Caki2 (cell line): Measurements from ENCODE around the gene ARL16. TPM values are rescaled to one million over a fixed set of nuclear protein-coding genes. Genes with fewer than 3 reads are reported as not detected.

ENCODE experiments used
- DNase-seq: peaks from one replicate; pipeline ENCODE4 v3.0.0-alpha.2; 2015; ENCODE audit warnings: low read depth
- in situ Hi-C: cut with HindIII; loops from 2 replicates; pipeline ENCODE4 v1.10.0; 2016; ENCODE audit warnings: low sequenced_read_pairs, low pct_unique_long_range_greater_than_20kb, mixed read lengths
- total RNA-seq: library from RNA; depleted of rRNA; stranded (reverse); fragments of >200 nt; shearing (Covaris generic); gene quantifications from 2 replicates; pipeline ENCODE4 v1.2.3, GENCODE V29; 2014; ENCODE audit warnings: low replicate concordance; rRNA removed

ARL16 gene, protein sequence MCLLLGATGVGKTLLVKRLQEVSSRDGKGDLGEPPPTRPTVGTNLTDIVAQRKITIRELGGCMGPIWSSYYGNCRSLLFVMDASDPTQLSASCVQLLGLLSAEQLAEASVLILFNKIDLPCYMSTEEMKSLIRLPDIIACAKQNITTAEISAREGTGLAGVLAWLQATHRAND
- 75.3 and 89.9 TPM in 2 replicates for total RNA-seq

DNA sequence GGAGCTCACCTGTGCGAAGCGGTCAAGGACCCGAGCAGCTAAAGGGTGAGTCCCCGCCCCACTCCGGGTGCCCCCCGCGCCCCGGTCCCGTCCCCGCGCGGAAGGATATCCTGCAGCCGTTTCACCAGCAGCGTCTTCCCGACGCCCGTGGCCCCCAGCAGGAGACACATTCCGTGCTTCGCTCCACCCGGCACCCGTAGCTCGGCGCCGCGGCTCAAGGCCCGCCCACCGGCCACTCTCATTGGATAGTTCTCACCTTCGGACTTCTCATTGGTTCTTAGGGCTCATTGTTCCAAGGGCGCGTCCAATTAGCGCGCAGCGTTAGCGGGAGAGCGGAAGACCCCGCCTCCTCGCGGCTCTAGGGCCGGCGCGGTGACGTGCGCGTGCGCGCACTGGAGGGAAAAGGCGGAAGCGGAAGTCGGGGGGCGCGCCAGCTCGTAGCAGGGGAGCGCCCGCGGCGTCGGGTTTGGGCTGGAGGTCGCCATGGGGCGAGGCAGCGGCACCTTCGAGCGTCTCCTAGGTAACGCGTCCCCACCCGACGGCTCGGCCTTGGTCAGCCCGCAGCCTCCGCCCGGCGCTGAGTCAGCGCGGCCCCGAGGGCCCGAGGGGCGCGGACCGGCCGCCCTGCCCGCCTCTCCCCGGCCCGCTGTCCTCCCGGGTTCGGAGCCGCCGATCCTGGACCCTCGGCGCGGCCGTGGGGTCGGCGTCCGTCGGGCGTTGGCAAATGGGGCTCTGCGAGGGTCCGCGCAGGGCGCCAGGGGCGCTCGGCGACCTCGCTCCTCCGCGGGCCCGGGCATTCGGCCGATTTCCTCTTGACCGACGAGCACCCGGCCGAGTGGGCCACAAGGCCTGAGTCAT lies at the start of gene ARL16, which contains the start of gene HGS:
ARL16 (minus strand) TSS at position 214 of the 858 bp plus-strand sequence; CDS start at position 170, 44 bp downstream.
HGS (plus strand) TSS at position 428 of the 858 bp plus-strand sequence; CDS start at position 484, 56 bp downstream.
- in situ Hi-C loops: no loop called here

DNA sequence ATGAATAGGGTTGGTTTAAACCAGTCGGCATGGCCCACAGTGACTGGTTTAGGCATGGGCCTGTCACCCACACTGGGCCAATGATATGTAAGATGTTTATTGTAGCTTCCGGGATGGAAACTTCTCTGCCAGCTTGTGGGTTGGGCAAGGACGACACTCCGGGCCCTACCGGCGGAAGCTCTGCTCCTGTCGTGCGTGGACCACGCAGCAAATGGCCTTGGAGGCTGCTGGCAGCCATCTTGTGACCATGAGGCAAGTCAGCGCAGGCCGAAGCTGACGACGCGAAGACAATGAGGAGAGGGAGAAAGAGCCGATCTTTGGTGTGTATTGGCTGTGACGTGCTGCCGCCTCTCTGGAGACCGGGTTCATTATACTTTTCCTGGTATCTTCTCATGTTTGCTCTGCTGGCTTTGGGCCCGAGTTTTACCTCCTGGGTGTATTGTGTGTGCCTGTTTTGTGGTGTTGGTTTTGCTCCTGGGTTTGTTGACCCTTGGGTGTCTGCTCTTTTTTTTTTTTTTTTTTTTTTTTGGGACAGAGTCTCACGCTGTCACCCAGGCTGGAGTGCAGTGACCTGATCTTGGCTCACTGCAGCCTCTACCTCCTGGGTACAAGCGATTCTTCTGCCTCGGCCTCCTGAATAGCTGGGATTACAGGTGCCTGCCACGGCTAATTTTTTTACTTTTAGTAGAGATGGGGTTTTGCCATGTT lies 43.9 kb upstream of the ARL16 start:
- in situ Hi-C loops: no loop called here
- DNase-seq: no peak

More for the DNA sequence above, at the start of gene ARL16, which contains the start of gene HGS:
- peak; percentile 99 for DNase-seq

DNA sequence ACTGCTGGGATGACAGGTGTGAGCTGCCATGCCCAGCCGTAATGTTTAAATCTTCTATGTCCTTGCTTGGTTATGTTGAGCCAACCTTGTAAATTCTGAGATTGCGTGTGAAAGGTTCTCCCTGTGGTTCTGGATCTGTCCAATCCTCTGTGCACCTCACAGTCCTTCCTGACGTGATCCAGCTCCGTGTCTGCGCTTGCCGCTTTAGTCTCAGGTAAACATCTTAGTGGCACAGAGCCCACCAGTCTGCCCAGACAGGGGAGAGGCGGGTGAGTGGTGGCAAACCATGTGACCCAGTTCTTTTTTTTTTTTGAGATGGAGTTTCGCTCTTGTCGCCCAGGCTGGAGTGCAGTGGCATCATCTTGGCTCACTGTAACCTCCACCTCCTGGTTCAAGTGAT lies 42.4 kb upstream of the ARL16 start:
- no peak for DNase-seq
- in situ Hi-C loops: no loop called here

DNA sequence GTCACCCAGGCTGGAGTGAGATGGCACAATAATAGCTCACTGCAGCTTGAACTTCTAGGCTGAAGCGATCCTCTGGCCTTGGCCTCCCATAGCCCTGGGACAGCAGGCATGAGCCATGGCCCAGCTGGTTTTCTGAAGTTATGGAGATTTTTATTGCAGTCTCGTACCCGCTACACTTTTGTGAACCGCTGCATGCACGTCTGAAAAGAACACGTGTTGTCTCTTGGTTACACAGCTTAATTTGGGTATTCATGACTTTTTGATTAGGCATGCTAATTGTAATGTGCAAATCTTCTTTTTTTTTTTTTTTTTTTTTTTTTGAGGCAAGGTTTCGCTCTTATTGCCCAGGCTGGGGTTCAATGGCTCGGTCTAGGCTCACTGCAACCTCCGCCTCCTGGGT lies 41.8 kb upstream of the ARL16 start:
- in situ Hi-C loops: no loop called here
- no peak for DNase-seq

DNA sequence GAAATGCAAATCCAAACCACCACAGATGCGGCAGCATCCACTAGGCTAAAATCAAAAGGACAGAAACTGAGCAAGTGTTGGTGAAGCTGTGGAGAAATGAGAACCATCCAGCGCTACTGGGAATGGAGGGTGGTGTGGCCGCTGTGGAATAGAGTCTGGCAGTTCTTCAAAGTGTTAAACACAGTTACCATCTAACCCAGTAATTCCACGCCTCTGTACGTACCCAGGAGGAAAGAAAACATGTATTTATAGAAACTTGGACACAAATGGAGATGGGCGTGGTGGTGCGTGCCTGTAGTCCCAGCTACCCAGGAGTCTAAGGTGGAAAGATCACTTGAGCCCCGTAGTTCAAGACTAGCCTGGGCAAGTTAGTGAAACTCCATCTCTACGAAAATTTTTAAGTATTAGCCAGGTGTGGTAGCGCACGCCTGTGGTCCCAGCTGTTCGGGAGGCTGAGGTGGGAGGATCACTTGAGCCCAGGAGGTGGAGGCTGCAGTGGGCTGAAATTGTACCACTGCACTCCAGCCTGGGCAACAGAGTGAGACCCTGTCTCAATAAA lies 40.1 kb upstream of the ARL16 start:
- no peak for DNase-seq
- in situ Hi-C loops: no loop called here

DNA sequence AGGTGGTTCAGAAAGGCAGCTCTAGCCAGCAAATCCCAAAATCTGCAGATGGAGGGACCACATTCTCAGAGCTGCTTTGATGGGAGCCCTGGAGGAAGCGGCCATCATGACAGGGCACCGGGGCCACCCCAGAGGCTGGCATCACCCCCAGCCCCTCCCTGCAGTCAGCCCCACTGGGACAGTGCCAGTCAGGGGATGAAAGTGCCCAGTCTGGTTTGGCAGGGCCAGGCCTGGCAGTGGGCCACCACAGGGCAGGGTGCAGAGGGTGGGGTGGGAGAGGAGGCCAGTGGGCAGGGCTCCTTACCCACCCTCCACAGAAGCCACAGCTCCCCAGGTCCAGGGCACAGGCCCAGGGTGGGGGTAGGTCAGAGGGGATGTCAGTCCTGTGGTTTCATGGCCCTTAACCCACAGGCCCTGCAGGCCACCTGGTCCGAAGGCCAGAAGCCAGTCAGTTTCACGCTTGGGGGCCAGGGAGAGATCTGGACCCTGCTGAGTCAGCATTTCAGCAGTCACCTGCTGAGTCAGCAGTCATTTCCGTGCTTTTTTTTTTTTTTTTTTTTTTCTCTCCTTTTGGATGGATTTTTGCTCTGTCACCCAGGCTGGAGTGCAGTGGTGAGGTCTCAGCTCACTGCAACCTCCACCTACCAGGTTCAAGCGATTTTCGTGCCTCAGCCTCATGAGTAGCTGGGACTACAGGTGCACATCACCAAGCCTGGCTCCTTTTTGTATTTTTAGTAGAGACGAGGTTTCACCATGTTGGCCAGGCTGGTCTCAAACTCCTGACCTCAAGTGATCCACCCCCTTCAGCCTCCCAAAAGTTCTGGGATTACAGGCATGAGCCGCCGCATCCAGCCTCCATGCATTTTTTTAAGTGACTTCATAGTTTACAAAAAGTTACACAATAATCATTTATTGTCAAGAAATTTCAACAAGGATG lies 38.9 kb upstream of the ARL16 start:
- DNase-seq: peak; percentile 68
- in situ Hi-C loops: no loop called here

DNA sequence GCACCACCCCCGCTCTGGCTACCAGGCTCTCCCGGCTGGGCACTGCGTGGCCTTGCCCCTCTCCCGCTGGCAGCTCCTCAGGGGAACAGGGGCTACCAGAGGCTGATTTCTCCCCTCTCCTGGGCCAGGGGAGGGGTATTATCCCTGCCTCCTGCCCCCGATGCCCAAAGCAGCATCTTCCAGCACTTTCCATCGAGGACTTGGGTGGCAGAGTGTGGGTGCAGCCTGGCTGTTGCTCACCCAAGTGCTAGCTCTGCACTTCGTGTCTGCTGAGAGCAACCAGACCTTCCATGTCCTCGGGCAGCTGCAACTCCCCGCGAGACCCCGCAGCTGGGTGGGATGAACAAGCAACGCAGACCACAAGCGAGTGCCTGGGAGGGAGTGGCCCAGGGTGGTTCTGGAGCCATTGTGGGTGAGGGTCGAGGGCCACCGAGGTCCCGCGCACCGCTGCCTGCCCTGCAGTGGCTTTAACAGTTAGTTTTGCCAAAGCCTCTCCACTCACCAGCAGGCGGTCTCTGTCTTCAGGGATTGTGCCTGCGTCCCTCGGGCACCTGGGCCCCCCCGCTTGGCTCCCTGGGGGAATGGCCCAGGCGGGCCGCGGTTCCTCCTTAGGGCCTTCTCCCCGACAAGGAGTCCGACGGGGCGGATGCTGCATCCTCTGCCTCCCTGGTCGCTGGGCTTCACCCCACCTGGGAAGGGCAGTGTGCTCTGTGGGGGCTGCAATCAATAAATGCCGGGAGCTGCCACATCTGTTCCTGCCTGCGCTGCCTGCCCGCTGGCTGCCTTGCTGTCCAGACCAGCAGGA lies 36.9 kb upstream of the ARL16 start:
- in situ Hi-C loops: no loop called here
- no peak for DNase-seq

DNA sequence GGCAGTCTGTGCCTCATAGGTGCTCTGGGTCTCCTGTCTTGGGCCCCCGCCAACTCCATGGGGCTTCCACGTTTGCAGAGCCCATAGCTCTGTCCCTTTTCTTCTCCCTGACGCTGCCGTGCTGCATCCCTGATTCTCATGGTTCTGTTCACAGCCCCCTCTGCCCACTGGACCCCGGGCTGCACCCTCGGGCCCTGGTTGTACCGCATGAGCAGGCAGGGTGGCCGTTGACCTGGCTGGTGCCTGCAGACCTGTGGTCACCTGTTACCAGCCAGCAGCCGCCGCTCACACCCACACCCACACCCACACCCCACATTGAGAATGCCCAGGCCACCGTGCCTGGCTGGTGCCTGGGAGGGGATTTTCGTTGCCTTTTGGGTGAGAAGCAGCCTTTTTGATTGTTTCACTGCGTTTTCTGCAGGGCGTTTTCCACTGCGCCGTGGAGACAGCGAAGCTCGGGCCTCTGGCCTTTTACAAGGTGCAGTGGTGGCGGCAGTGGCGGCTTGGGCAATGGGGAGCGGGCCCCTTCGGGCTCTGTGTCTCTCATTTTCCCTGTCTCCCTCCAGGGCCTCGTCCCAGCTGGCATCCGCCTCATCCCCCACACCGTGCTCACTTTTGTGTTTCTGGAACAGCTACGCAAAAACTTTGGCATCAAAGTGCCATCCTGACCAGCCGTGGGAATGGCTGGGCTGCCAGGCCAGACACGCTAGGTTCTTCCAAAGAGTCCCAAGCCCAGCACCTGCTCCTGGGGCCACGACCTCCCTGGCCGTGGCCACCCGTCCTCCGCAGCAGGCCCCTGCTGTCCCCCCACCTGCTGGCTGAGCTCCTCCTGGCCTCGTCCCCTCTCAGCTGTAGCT lies 36.0 kb upstream of the ARL16 start:
- DNase-seq: no peak
- in situ Hi-C loops: no loop called here

DNA sequence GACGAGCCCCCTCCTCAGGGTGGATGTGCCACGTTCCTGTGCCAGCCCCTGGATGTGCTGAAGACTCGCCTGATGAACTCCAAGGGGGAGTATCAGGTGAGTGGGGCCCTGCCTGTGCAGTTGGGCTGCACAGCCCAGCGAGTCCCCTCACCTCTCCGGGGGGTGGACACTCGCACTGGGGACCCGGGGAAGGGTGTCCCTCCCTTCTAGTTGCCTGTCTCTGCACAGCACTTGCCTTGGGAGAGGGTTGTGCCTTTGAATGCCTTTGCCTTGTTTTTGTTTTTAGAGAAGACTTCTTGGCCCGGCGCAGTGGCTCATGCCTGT lies 34.1 kb upstream of the ARL16 start:
- in situ Hi-C loops: no loop called here
- DNase-seq: no peak

DNA sequence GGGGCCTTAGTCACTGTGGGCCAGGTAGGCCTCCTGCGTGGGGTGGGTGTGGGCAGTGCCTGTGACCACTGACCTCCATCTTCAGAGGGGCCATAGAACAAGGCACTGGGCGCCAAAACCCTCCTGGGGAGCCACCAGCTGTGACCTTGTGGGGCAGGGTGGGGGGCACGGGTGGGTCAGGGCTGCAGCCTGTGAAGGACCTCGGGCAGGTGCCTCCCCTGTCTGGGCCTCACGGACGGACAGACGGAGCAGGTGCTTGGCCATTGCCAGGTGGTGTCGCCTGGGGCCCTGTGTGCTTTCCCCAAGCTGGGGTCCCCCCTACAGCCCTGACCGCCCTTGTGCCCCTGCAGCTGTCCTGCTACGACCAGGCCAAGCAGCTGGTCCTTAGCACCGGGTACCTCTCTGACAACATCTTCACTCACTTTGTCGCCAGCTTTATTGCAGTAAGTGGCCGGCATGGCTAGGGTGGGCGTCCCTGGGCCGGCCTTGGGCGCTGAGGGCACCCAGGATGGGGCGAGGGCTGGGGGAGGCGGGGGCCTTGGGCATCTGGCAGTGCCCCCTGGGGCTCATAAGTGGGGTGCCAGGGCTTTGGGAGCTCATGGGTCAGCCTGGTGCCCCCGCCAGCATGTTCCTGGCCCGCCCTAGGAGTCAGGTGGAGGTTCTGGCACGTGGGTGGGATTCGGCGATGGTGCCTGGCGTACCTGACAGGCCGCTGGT lies 33.6 kb upstream of the ARL16 start:
- DNase-seq: no peak
- in situ Hi-C loops: no loop called here

DNA sequence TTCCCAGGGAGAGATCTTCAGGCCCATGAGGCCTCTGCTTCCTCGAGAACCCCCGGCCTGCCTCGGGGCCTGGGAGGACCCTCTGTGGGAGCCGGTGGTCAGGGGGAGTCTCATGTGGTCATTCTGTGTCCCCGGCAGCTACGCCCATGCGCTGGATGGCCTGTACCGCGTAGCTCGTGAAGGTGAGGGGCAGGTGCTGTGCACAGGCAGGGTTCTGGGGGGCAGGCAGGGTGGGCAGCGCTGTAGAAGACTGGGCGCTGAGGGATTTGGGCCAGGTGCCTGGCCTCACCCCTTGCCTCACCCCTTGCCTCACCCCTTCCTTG lies 33.0 kb upstream of the ARL16 start:
- no peak for DNase-seq
- in situ Hi-C loops: no loop called here

DNA sequence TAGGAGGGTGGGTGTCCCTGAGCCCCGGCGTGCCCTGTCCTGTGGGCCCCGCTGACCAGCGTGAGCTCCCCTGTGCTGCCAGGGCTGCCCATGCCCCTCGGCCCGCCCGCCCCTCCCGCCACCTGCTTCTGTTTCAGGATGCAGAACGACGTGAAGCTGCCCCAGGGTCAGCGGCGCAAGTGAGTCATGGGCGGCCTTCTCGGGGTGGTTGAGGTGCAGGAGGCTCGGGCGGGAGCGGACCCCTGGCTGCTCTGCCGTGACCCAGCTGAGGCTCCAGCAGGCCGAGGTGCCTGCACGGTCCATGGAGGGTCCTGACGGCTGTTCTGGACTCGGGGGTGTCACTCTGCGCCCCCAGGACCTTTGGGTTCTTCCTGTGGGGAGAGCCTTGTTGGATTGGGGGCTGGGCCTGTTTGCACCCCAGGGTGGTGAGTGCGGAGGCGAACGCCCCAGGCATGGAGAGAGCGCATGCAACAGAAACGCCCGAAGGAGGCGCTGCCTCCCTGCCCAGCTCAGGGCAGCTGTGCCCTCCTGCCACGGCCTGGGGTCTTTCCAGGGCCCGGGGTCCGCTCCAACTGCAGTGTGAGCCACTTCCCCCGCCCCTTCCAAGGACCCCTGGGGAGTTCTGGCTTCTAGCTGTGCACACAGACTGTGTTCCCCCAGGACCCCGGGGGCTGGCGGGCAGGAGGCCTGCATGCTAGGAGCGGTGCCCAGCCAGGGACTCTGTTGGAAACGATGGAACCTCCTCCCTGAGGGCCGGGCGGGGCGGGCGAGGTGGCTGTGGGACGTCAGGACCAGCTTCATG lies 32.5 kb upstream of the ARL16 start:
- in situ Hi-C loops: no loop called here
- DNase-seq: no peak

DNA sequence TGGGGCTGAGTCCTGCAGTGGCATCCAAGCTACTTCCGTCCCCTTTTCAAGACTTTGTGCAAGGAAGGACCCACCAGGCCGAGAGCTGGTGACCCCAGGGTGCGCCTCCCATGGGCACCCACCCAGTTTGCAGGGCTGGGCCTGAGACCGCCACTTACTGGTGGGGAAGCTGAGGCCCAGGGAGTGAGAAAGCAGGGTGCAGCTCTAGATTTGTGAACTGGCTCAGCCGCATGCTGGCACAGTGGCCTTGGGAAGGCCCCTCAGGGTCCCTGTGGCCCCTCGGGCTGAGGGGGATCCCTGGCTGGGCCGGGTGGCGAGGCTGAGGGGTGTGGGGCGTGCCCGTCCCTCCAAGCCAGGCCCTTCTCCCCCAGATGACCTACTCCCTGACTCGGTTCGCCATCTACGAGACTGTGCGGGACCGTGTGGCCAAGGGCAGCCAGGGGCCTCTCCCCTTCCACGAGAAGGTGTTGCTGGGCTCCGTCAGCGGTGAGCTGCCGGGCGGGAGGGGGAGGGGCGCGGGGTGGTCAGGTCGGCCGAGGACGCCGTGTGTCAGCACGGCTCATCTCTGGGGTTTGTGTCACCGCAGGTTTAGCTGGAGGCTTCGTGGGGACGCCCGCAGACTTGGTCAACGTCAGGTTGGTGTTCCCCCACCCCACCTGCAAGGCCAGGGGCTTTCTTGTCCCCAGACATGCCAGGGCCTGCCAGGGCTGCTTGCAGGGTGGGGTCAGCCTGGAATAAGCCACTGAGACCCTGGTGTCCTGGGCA lies 31.7 kb upstream of the ARL16 start:
- DNase-seq: no peak
- in situ Hi-C loops: no loop called here

DNA sequence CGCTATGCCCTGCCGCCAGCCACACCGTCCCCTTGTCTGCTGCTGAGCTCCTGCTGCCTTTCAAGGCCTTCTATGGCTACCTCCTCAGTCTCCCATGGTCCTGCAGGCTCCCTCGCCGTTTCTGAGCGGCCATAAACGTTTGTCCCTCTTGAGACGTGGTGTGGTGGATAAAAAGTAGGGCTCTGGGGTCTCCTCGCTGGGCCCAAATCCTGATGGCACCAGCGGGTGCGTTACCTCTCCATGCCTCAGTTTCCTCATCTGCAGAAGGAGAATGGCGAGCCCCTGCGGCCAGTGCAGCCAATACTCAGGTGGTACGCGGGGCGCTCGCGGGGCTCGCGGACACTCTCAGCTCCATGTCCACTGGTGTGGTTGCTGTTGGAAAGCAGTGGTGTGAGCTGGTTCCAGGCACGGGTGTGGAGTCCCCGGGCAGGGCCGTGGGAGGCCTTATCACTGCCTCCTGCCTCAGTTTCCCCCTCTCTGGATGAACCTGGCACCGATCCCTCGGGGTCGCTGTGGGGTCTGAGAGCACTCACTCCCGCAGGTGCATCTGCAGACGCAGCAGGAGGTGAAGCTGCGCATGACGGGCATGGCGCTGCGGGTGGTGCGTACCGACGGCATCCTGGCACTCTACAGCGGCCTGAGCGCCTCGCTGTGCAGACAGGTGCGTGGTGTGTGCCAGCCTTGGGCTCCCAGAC lies 31.0 kb upstream of the ARL16 start:
- in situ Hi-C loops: no loop called here

More for the DNA sequence above, 31.0 kb upstream of the ARL16 start:
- no peak for DNase-seq
